ENCODE measurements around the gene PGPEP1. TPM values are rescaled to one million over a fixed set of nuclear protein-coding genes. Genes with fewer than 3 reads are reported as not detected.
"Not testable (repeated sequence)": the region's sequence is repeated elsewhere in the genome, so short reads cannot be mapped to it uniquely, and the experiment has no call there.

Gene PGPEP1
- total RNA-seq, 1 donor, result 27.2 TPM

GRCh38 chr19:18349524-18350128 is 9.2 kb downstream of the PGPEP1 start:
- peak; percentile 74 for DNase-seq (ENCODE audit: low read depth)

GRCh38 chr19:18350490-18350889 is 10.1 kb downstream of the PGPEP1 start:
- no peak for TF ChIP-seq CTCF (IDR thresholded peaks at IDR 0.05; ENCODE audit: insufficient read depth, low read length)
- no peak overlapping the region for H3K4me3 ChIP-seq (ENCODE audit: low read depth, low read length)
- no peak for DNase-seq (ENCODE audit: low read depth)

More at GRCh38 chr19:18349524-18350128, 9.2 kb downstream of the PGPEP1 start:
- H3K4me3 ChIP-seq (ENCODE audit: low read depth, low read length), result no peak overlapping the region
- peak; percentile 95 for TF ChIP-seq CTCF (IDR thresholded peaks at IDR 0.05; ENCODE audit: insufficient read depth, low read length)

- TF ChIP-seq CTCF (IDR thresholded peaks at IDR 0.05; ENCODE audit: insufficient read depth, low read length), result no peak
- H3K4me3 ChIP-seq (ENCODE audit: low read depth, low read length), result no peak overlapping the region
Measured at GRCh38 chr19:18351544-18351943, 11.1 kb downstream of the PGPEP1 start.

GRCh38 chr19:18353378-18354005 is 13.1 kb downstream of the PGPEP1 start:
- no peak for TF ChIP-seq CTCF (IDR thresholded peaks at IDR 0.05; ENCODE audit: insufficient read depth, low read length)
- no peak overlapping the region for H3K4me3 ChIP-seq (ENCODE audit: low read depth, low read length)
- no peak for DNase-seq (ENCODE audit: low read depth)

More at GRCh38 chr19:18351544-18351943, 11.1 kb downstream of the PGPEP1 start:
- no peak for DNase-seq (ENCODE audit: low read depth)

GRCh38 chr19:18354743-18355142 is 14.3 kb downstream of the PGPEP1 start:
- H3K4me3 ChIP-seq (ENCODE audit: low read depth, low read length); DNase-seq (ENCODE audit: low read depth): not testable (repeated sequence)

GRCh38 chr19:18357041-18357440 is 16.6 kb downstream of the PGPEP1 start:
- no peak overlapping the region for H3K4me3 ChIP-seq (ENCODE audit: low read depth, low read length)
- no peak for DNase-seq (ENCODE audit: low read depth)
- no peak for TF ChIP-seq CTCF (IDR thresholded peaks at IDR 0.05; ENCODE audit: insufficient read depth, low read length)

- no peak overlapping the region for H3K4me3 ChIP-seq (ENCODE audit: low read depth, low read length)
- DNase-seq (ENCODE audit: low read depth), result no peak
- TF ChIP-seq CTCF (IDR thresholded peaks at IDR 0.05; ENCODE audit: insufficient read depth, low read length), result no peak
Measured at GRCh38 chr19:18361646-18362045, 21.2 kb downstream of the PGPEP1 start.
